ENCODE measurements around the gene GPX3. TPM values are rescaled to one million over a fixed set of nuclear protein-coding genes. Genes with fewer than 3 reads are reported as not detected.

The GPX3 gene
- total and polyA plus RNA-seq, 10 of the 15 experiments (the other 5 are each of a cell fraction or from before 2014, with no cell fraction given): 0.04 to 1.0 (median 0.15) TPM; not detected in 3

DNA sequence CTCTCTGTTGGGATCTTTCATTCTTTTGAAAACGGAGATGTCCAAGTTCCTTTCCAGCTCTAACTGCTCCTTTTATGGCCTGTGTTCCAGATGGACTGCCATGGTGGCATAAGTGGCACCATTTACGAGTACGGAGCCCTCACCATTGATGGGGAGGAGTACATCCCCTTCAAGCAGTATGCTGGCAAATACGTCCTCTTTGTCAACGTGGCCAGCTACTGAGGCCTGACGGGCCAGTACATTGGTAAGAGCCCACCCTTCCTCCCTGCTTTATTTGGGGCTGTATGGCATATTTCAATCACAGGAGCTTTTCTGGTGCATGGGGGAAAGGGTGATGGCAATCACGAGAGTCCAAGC, 4.8 kb downstream of the GPX3 start:
- no peak overlapping the region for H2AFZ ChIP-seq (ENCODE audit: control insufficient read depth, low read depth, low read length)
- ChIA-PET SMC1A (ENCODE audit: uncharacterized antibody, unreplicated experiment) (interaction anchor here (0.9 to 1.1 kb wide), 2 partner anchors 9 to 140 kb away, joined by 3 read pairs; no protein-coding TSS in a partner anchor), CTCF (interaction anchor here (1.8 kb wide), 1 partner anchor 325 kb away, joined by 4 read pairs; the partner anchor contains the start of gene RBM22), POLR2A (interaction anchor here (0.5 kb wide), 1 partner anchor 221 kb away, joined by 4 read pairs; no protein-coding TSS in a partner anchor), RAD21 (ENCODE audit: unreplicated experiment) (interaction anchor here (1.2 to 1.7 kb wide), 2 partner anchors 89 to 90 kb away, joined by 3 to 5 read pairs; no protein-coding TSS in a partner anchor)
- ATAC-seq (no peak), FAIRE-seq (no peak), DNase-seq (ENCODE audit: low read depth, low spot score) (no peak)
- in situ Hi-C loops (cut with MboI): no loop called here
- H3K36me3 ChIP-seq (ENCODE audit: control insufficient read depth in 2 of 2, insufficient read depth in 2 of 2, low read length in 1 of 2): peaks cover 20 to 24% of the 10 kb centered on the region in 2 experiments
- H3K4me3 ChIP-seq: no peak overlapping the region
- no peak overlapping the region for H3K9ac ChIP-seq (ENCODE audit: control insufficient read depth, insufficient read depth, low read length)
- H3K9me3 ChIP-seq (replicated peaks; ENCODE audit: control insufficient read depth, insufficient read depth, low read length): no peaks in the 10 kb centered on the region
- WGBS (ENCODE audit: insufficient coverage, insufficient replicate concordance, low lambda C conversion rate, missing lambda C conversion rate): 90% methylated on average over 7 of the region's 7 CpGs
- intact Hi-C loops (cut with micrococcal nuclease; ENCODE audit: unreplicated experiment): no loop called here
- no peak overlapping the region for H3K27ac ChIP-seq (ENCODE audit: control insufficient read depth, insufficient read depth)
- no peak overlapping the region for H3K4me2 ChIP-seq (ENCODE audit: control insufficient read depth, insufficient read depth)
- H3K27me3 ChIP-seq (replicated peaks in 1 of 2; ENCODE audit: control insufficient read depth in 2 of 2, insufficient read depth in 2 of 2, low read length in 1 of 2): no peaks in the 10 kb centered on the region
- H3K79me2 ChIP-seq (ENCODE audit: control insufficient read depth, insufficient read depth, low read length): no peaks in the 10 kb centered on the region
- TF ChIP-seq NFYA (IDR thresholded peaks at IDR 0.05; ENCODE audit: borderline replicate concordance, low read depth, low read length) (no peak), RCOR1 (conservative IDR thresholded peaks at IDR 0.05; ENCODE audit: low read depth, low read length) (no peak), SIX5 (IDR thresholded peaks at IDR 0.05; ENCODE audit: low read depth, low read length, severe bottlenecking) (no peak), SMAD5 (IDR thresholded peaks at IDR 0.05; ENCODE audit: low read depth) (no peak), ZBED1 (IDR thresholded peaks at IDR 0.05; ENCODE audit: borderline replicate concordance) (no peak), CHD1 (IDR thresholded peaks at IDR 0.05; ENCODE audit: low read depth, low read length) (no peak), ZZZ3 (IDR thresholded peaks at IDR 0.05; ENCODE audit: control insufficient read depth, insufficient read length, low read depth) (no peak), MYC (IDR thresholded peaks at IDR 0.05; ENCODE audit: insufficient read depth, insufficient read length, insufficient replicate concordance, low read length, severe bottlenecking) (no peak), TCF3 (IDR thresholded peaks at IDR 0.05; ENCODE audit: borderline replicate concordance, insufficient read depth, low read depth, low read length) (no peak), HDAC2 (IDR thresholded peaks at IDR 0.05) (no peak), SRF (IDR thresholded peaks at IDR 0.05; ENCODE audit: low read depth in 2 of 2, low read length in 2 of 2) (no peak), EZH2 (IDR thresholded peaks at IDR 0.05; ENCODE audit: borderline replicate concordance, control insufficient read depth, low read depth, low read length) (no peak), KLF5 (IDR thresholded peaks at IDR 0.05; ENCODE audit: partially characterized antibody) (no peak)
- TF ChIP-seq, protein P1, sequence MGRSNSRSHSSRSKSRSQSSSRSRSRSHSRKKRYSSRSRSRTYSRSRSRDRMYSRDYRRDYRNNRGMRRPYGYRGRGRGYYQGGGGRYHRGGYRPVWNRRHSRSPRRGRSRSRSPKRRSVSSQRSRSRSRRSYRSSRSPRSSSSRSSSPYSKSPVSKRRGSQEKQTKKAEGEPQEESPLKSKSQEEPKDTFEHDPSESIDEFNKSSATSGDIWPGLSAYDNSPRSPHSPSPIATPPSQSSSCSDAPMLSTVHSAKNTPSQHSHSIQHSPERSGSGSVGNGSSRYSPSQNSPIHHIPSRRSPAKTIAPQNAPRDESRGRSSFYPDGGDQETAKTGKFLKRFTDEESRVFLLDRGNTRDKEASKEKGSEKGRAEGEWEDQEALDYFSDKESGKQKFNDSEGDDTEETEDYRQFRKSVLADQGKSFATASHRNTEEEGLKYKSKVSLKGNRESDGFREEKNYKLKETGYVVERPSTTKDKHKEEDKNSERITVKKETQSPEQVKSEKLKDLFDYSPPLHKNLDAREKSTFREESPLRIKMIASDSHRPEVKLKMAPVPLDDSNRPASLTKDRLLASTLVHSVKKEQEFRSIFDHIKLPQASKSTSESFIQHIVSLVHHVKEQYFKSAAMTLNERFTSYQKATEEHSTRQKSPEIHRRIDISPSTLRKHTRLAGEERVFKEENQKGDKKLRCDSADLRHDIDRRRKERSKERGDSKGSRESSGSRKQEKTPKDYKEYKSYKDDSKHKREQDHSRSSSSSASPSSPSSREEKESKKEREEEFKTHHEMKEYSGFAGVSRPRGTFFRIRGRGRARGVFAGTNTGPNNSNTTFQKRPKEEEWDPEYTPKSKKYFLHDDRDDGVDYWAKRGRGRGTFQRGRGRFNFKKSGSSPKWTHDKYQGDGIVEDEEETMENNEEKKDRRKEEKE (IDR thresholded peaks at IDR 0.05): no peak
- H4K20me1 ChIP-seq (ENCODE audit: control insufficient read depth, insufficient read depth): no peaks in the 10 kb centered on the region
- H3K4me1 ChIP-seq (ENCODE audit: control insufficient read depth, insufficient read depth, low read length): no peaks in the 10 kb centered on the region
- BruUV-seq (replicated peaks): no TSS peak
